ENCODE measurements around the gene BMP2.

Gene BMP2

DNA sequence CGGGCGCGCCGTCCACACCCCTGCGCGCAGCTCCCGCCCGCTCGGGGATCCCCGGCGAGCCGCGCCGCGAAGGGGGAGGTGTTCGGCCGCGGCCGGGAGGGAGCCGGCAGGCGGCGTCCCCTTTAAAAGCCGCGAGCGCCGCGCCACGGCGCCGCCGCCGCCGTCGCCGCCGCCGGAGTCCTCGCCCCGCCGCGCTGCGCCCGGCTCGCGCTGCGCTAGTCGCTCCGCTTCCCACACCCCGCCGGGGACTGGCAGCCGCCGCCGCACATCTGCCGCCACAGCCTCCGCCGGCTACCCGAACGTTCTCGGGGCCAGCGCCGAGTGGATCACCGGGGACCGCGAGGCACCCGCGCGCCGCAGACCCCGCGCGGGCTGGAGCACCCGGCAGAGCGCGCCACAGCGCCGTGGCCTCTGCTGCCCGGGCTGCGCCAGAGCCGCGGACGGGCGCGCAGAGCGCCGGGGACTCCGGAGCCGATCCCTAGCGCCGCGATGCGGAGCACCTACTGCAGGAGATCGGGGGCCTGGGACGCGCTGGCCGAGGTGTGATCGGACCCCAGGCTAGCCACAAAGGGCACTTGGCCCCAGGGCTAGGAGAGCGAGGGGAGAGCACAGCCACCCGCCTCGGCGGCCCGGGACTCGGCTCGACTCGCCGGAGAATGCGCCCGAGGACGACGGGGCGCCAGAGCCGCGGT, at the start of gene BMP2:
BMP2 (plus strand) TSS at position 151 of the 692 bp plus-strand sequence. CDS start 2,441 bp downstream, outside the sequence.
- Histone ChIP-seq H3K9me3 (ENCODE audit: severe bottlenecking) (no peaks in the 10 kb centered on the region), H3K36me3 (no peaks in the 10 kb centered on the region), H3K27me3 (ENCODE audit: insufficient read depth, low read depth, severe bottlenecking) (peaks cover 66% of the 10 kb centered on the region), H3K4me3 (ENCODE audit: low read depth, low read length) (peak within 1 kb of the TSS; percentile 42), H3K27ac (no peak within 1 kb of the TSS)
- TF ChIP-seq, protein P1, sequence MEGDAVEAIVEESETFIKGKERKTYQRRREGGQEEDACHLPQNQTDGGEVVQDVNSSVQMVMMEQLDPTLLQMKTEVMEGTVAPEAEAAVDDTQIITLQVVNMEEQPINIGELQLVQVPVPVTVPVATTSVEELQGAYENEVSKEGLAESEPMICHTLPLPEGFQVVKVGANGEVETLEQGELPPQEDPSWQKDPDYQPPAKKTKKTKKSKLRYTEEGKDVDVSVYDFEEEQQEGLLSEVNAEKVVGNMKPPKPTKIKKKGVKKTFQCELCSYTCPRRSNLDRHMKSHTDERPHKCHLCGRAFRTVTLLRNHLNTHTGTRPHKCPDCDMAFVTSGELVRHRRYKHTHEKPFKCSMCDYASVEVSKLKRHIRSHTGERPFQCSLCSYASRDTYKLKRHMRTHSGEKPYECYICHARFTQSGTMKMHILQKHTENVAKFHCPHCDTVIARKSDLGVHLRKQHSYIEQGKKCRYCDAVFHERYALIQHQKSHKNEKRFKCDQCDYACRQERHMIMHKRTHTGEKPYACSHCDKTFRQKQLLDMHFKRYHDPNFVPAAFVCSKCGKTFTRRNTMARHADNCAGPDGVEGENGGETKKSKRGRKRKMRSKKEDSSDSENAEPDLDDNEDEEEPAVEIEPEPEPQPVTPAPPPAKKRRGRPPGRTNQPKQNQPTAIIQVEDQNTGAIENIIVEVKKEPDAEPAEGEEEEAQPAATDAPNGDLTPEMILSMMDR (IDR thresholded peaks at IDR 0.05; ENCODE audit: low read depth, low read length) = no peak
- peak; percentile 32 for DNase-seq

DNA sequence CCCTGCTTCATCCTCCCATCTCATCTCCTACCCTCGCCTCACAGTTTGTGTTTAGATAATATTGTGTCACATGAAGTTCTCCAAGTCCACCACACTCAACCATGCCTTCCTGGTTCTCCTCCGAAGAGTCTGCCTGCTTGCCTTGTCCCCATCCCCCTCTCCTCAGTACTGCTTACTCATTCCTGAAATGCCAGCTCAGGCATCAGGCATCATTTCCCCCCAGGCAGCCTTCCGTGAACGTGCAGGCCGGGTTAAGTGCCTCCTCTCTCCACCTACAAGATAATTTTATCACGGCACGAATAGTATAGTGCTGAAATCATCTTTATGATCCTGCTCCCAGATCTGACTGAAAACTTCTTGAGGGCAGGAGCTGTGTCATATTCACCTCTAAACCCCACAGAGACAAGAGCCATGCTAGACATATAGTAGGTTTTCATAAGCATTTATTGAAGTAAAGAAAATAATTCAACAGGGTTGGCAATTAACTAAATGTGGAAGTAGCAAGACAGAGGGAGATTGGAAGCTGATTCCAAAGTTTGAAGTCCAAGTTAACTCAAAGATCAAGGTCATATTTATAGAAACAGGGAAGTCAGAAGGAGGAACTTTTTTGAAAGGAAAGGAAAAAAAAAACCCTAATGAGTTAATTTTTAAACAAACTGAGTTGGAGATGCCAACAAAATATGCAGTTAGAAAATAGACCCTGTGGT, 48.7 kb upstream of the BMP2 start:
- TF ChIP-seq, protein P1 (IDR thresholded peaks at IDR 0.05; ENCODE audit: low read depth, low read length) = no peak
- no peak overlapping the region for H3K27ac ChIP-seq
- H3K36me3 ChIP-seq = no peaks in the 10 kb centered on the region
- no peak overlapping the region for H3K4me3 ChIP-seq (ENCODE audit: low read depth, low read length)
- DNase-seq = no peak
- peaks cover 32% of the 10 kb centered on the region for H3K27me3 ChIP-seq (ENCODE audit: insufficient read depth, low read depth, severe bottlenecking)
- no peaks in the 10 kb centered on the region for H3K9me3 ChIP-seq (ENCODE audit: severe bottlenecking)

DNA sequence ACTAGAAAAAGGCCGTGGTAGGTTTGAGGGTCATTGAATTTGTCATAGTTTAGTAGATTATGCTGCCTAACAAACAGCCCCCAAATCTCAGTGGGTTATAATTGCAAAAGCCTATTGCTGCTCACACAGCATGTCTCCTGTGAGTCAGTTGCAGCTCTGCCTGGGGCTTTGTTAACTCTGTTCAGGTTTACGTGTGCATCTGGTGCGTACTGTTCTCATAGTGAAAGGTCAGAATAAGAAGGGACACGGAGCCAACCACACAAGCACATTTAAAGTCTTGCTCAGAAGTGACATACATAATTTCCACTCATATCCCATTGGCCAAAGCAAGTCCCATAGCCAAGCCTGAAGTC, 48.1 kb upstream of the BMP2 start:
- H3K9me3 ChIP-seq (ENCODE audit: severe bottlenecking) = no peaks in the 10 kb centered on the region
- peaks cover 32% of the 10 kb centered on the region for H3K27me3 ChIP-seq (ENCODE audit: insufficient read depth, low read depth, severe bottlenecking)
- TF ChIP-seq, protein P1 (IDR thresholded peaks at IDR 0.05; ENCODE audit: low read depth, low read length) = no peak
- no peaks in the 10 kb centered on the region for H3K36me3 ChIP-seq
- no peak overlapping the region for H3K27ac ChIP-seq
- no peak for DNase-seq
- no peak overlapping the region for H3K4me3 ChIP-seq (ENCODE audit: low read depth, low read length)

- TF ChIP-seq, protein P1 (IDR thresholded peaks at IDR 0.05; ENCODE audit: low read depth, low read length) = no peak
- Histone ChIP-seq H3K36me3 (no peaks in the 10 kb centered on the region), H3K27ac (no peak overlapping the region), H3K9me3 (ENCODE audit: severe bottlenecking) (no peaks in the 10 kb centered on the region), H3K4me3 (ENCODE audit: low read depth, low read length) (no peak overlapping the region), H3K27me3 (ENCODE audit: insufficient read depth, low read depth, severe bottlenecking) (peaks cover 40% of the 10 kb centered on the region)
- no peak for DNase-seq
Observed at GRCh38 chr20:6726761-6727160, 40.7 kb upstream of the BMP2 start.

DNA sequence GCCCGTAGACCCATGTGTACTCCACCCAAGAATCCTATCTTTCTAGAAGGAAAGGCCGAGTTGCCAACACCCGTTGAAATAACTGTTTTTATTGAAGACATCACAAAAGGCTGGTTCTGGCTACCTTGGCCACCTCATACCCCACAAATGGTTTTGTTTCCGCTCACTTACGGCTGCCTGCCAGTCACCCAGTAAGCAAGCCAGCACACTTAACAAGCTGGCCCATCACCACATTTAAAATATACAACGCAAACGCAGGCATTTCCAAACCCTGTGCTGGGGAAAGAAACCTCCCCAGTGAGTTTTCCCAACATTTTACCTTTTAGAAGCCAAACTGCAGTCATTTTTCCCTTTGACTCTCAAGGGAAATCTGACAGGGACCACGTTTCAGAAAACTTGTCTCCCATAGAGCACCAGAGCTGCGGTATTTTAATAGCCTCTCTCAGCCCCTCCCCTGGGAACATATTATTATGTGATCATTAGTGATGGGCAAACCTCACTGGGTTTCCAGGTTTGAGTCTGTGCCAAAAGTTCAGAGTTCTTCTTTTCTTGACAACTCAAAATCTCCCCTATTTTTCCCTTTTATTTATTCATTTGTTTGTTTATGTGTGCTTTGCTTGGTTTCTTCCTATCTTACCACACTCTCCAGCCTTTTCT, 36.7 kb upstream of the BMP2 start:
- TF ChIP-seq, protein P1 (IDR thresholded peaks at IDR 0.05; ENCODE audit: low read depth, low read length) = no peak
- Histone ChIP-seq H3K9me3 (ENCODE audit: severe bottlenecking) (no peaks in the 10 kb centered on the region), H3K27me3 (ENCODE audit: insufficient read depth, low read depth, severe bottlenecking) (peaks cover 45% of the 10 kb centered on the region), H3K4me3 (ENCODE audit: low read depth, low read length) (no peak overlapping the region), H3K27ac (no peak overlapping the region), H3K36me3 (no peaks in the 10 kb centered on the region)
- DNase-seq = no peak
